Activated CD4-positive, alpha-beta T cell treated with anti-CD3 and anti-CD28 coated beads for 24 hours (primary cell): ENCODE measurements around the gene TMEM183A.

Experiments
- DNase-seq, 2 donors: peaks; one replicate each; pipeline ENCODE4 v3.0.0-alpha.2; 2020; ENCODE audit warnings: low read depth in 2 of 2

The TMEM183A gene

GRCh38 chr1:203072002-203072602 is 64.9 kb downstream of the TMEM183A start:
- no peak for DNase-seq

GRCh38 chr1:203072911-203073310 is 65.7 kb downstream of the TMEM183A start:
- DNase-seq: no peak

GRCh38 chr1:203073469-203073868 is 66.3 kb downstream of the TMEM183A start:
- no peak for DNase-seq
